HG03558 (cell line): ENCODE results near the gene TMCO4.

Experiments
- ATAC-seq: cut with Tn5 transposase; IDR thresholded peaks from one replicate; pipeline ENCODE4 v1.9.1; 2021; ENCODE audit warnings: moderate number of reproducible peaks; ENCODE audit not compliant: unreplicated experiment; ENCODE audit errors: extremely low read depth

Gene TMCO4

DNA sequence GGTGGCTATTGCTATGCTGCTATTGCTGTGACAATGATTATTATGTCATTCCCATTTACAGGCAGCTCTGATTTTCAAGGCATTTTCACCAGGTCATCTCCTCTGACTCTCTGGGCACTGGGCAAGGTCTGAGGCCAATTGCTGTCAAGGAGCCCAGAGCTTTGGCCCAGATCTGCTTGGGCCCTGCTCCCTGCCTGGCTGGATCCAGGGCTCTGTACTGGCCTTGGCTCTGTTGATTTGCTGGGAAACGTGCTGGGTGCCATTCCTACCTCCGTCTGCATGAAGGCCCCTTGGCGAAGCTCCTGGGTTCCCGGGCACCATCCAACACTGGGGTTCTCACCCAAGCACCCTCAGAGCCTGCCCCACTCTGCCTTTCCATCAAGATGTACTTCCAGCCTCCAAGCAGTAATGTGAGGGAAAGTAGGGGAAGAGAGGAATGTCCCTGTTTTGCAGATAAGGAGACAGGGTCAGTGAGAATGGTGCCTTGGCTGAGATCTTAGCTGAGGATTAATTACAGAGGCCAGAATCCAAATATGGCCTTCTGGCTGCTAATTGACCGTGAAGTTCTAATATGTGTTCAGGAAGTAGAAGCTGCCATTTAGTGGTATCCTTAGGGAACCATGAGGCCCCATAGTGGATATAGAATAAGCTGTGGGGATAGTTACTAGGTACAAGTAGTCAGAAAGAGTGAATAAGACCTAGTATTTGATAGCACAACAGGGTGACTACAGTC is 71.1 kb downstream of the TMCO4 start:
- no peak for ATAC-seq

DNA sequence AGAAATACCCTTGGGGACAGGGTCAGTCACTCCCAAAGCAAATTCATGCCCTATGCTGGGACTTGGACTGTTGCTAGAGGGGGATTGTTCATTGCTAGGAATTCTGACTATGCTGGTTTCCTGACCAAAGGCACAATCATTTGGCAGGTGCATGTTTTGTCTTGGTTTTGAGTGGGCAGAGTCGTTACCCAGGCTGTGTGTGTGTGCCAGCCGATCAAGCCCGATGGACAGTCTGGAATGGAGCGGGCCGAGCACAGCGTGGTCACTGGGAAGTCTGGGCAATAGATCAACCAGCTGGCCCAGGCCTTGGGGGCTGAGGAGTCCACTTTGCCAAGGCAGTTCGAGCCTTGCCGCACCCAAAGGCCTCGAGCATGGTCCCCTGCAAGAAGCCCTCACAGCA is 74.1 kb downstream of the TMCO4 start:
- ATAC-seq: no peak

DNA sequence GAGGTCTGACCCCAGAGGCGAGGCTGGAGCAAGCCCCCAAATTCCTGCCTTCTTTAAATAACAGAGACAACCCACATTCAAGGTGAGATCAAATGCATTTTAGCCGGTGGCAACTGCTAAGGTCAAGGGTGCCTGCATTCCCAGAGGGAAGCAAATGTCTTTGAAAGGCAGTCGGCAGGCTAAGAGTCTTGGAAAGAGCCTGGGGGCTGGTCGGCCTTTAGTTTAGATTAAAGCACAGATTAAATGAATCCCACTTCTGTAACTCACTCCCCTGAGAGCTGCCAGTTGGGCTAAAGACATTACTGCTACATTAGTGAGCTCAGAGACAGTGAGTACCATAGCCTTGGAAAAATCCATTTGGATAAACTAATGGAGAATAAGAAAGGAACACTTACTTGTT is 75.8 kb downstream of the TMCO4 start:
- ATAC-seq: no peak

DNA sequence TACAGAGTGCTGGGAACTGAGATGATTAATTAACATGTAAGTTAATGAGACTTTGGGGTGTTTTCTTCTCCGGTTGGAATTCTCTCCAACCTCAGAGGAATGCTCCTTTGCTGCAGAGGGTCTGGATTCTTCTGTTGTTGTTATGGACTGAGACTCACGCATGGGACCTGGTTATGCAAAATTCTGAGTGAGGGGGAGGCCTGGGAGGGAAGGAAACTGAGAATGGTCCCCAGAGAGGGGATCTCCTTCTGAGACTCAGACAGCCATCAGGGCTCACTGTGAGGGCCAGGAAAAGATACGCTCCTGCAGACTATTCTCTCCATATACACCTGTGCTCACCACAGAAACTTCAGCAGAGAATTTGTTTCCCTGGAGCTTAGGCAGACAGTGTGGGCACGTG is 78.7 kb downstream of the TMCO4 start:
- no peak for ATAC-seq

DNA sequence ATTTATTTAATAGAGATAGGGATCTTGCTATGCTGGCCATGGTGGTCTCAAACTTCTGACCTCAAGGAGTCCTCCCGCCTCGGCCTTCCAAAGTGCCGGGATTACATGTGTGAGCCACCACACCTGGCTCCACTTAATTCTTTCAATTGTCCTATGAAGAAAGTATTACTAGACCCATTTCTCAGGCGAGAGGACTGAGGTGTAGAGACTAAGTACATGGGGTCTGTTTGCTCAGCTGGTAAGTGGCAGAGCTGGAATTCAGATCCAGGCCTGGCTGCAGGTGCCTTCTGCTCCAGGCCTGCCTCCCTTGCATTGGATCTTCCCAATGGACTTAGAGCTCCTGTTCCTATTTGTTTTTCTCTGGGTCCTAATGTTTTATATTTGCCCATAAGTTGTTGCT is 79.5 kb downstream of the TMCO4 start:
- ATAC-seq: no peak

DNA sequence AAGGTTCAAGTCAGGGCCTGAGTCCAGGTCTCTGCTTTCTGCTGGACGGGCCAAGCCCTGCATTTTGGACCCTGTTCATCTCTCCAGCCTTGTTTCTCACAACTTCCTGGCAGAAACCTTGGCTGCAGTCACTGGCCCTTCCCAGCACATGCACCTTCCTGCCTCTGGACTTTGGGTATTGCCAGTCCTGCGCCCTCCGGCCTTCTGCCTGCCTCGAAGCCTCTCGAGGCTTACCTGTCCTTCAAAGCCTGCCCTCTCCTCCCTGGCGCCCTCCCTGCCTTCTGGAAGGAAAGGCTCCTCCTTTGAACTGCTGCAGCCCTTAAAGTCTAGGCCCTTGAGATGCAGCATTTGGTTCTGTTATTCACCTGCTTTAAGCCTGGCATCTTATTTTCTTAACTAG is 82.2 kb downstream of the TMCO4 start:
- no peak for ATAC-seq

DNA sequence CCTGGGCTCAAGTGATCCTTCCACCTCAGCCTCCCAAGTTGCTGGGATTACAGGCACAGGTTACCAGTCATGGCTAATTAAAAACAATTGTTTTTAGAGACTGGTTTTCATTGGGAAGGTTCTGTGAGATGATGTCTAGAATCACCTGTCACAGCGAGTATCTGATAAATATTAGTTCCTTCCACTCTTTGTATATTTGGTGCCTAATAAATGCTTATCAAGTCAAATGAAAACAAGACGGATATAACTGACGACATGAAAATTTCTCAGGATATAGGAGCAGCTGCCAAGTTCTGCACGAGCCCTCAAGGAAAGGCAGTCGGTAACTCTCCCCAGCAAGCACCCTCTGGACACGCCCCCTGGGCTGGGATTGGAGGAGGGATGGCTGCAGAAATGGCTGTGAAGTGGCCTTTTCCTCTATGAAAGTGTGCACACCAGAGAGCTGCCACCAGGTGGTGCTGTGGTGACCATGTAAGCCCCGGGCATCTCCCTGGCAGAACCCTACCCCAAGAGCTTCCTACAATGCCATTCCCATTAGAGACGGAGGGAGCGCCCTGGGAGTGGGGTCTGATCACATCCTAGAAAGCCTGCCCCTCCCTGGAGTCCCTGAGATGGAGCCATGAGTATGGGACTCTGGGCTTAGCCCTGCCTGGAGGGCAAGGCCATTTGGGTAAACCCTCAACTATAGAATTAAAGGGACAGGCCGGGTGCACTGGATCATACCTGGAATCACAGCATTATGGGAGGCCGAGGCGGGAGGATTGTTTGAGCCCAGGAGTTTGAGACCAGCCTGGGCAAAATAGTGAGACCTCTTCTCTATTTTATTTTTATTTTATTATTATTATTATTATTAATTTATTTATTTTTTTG is 84.1 kb downstream of the TMCO4 start:
- no peak for ATAC-seq

DNA sequence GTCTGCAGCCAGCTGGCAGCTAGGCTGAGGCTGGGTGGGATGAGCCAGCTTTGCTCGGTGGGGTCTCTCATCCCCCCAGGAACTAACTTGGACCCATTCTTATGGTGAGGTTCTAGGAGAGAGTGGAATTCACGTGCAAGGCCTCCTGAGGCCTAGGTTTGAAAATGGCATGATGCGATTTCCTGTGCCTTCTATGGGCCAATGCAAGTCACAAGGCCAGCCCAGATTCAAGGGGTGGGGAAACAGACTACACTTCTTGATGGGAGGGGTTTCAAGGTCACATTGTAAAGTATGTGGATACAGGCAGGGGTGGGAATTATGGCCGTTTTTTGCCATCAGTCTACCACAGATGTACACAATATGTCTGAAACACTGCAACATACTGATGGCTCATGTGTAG is 86.8 kb downstream of the TMCO4 start:
- ATAC-seq: no peak

DNA sequence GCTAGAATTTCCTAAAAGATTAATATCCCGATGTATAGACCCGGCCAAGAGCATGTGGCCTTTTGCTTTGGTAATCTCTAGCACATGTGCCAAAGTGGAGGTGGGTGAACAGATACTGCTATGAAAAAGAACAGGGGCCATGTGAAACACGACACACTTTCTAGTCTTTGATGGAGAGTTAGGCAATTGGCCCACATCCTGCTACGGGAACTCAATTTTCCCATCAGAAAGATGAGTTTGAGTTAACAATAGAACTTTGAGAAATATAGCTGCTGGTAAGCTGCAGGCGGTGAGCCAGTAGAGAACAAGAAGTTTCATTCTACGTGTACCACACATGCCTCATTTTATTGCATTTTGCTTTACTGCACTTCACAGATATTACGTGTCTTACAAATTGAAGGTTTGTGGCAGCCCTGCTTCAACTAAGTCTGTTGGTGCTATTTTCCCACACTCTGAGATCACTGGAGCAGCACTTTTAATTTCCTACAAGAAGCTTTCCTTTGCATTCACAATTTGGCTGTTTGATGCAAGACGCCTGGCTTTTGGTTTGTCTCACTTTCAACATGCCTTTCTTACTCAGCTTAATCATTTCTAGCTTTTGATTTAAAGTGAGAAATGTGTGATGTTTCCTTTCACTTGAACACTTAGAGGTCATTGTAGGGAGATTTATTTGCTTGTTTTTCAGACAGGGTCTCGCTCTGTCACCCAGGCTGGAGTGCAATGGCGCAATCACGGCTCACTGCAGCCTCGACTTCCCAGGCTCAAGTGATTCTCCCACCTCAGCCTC is 88.7 kb downstream of the TMCO4 start:
- ATAC-seq: no peak

DNA sequence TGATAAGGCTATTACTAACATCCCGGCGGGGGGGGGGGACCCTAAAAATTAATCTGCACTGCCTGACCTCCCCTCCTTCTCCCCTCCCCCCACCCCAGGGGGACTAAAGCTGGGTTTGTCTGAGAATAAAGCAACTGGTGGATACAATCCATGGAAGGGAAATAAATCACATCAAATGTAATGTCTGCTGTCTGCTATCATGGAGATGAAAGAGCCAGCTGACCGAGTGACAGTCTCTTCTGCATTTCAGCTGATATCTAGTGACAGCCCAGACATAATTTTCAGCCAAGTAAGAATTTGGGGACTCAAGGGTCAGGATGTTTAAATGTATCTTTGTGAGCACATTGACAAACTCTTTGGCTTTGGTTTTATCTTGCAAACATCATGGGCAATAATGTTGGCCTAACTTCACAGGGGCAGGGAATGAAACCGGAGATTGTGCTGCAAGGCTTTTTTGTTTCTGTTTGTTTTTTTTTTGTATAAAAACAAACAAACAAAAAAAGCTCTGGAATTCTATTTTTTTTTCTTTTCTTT is 90.4 kb downstream of the TMCO4 start:
- no peak for ATAC-seq

DNA sequence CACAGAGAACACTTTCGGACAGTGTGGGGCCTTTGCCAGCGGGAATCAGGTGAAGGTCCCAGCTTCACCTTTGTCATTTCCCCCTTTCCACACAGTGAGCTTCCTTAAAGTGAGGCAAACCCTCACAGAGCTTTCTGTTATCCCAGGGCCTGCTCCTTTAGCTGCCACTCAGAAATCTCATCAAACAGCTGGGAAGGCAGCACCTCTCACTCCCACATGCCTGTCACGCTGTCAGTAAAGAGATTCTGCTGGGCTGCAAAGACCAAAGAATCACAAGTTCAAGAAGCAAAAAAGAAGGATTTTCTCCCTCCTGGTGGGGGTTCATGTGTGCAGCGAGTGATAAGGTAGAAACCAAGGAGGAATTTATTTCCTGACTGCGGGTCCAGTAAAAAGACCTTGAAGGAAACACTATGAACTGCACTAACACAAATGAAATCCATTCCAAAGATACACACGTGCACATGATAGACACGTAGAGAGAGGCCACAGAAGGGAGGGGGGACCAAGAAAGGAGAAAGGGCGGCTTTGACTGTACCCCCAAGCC is 91.1 kb downstream of the TMCO4 start:
- ATAC-seq: no peak

DNA sequence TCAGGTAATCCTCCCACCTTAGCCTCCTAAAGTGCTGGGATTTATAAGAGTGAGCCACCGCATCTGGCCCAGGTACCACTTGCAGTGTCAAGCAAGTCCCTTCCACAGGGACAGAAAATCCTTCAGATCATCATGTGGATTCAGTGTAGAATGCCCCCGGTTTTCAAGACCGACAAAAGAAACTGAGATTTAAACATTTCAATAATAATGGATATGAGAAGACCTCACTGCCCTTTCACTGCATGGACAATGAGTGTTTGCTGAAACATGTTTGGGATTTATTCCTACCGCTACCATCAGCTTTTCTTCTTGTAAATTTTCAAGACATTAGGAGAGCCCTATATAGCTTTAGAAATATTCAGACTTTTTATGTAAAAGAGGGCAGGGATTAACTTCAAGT is 93.6 kb downstream of the TMCO4 start:
- no peak for ATAC-seq

DNA sequence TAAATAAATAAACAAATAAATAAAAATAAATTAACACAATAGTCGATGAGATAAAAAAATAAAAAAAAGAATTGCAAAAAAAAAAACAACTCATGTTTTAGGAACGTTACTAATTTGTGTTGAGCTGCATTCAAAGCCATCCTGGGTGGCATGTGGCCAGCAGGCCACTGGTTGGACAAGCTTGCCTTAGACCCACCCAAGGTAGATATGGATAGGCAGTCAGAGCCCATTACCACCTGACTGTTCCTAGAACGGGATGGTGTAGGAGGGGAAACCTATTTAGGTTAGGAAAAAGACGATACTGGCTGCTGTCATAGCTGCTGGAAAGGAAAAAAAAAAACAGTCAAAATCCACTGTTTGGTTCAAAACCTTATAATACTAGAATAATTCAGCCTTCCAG is 94.3 kb downstream of the TMCO4 start:
- ATAC-seq: no peak

DNA sequence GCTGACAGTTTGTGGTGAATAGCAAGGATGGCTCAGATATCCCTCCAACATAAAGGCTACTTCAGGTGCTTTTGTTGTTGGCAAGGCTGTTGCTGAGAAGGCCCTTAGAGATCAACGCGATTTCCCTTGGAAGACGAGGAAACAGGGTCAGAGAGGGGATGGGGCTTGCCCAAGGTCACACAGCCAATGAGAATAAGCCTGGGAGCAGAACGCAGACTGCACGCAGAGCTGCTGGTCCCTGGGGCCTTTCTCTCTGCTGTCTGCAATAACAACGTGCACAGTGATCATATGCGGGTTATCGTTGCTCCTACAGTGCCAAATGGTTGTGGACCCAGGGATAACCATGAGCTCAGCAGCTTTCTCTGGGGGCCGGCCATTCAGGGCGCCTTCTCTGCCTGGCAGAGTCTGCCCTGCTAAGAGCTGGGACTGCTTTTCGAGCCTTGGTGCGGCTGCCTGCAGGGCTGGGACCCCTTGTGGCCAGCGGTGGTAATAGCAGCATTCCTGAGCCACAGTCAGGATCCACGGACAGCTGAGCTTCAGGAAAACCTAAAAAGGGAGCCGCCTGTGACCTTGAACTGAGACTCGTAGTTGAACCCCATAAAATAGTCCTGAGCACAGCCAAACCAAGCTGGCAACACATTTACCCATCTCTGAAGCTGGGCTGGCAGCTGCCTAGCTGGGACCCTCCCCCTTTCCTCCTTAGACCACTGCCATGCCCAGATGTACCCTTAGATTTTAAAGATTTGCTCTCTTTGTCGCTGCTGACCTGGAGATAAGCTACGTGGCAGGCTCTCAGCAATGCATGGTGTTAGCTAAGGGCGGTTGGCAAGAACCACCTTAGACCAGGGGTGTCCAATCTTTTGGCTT is 95.2 kb downstream of the TMCO4 start:
- no peak for ATAC-seq

DNA sequence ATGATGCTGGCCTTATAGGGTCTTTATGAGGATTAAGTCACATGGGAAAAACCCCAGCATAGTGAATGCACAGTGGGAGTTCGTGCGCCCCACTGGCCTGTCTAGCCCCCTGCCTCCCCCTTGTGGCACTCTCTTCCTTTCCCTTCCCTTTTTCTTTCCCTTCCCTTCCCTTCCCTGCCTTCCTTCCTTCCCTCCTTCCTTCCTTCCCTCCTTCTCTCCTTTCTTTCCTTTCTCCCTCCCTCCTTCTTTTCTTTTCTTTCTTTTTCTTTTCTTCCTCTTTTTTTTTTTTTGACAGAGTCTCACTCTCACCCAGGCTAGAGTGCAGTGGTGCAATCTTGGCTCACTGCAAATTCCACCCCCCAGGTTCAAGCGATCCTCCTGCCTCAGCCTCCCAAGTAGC is 96.4 kb downstream of the TMCO4 start:
- ATAC-seq: no peak

DNA sequence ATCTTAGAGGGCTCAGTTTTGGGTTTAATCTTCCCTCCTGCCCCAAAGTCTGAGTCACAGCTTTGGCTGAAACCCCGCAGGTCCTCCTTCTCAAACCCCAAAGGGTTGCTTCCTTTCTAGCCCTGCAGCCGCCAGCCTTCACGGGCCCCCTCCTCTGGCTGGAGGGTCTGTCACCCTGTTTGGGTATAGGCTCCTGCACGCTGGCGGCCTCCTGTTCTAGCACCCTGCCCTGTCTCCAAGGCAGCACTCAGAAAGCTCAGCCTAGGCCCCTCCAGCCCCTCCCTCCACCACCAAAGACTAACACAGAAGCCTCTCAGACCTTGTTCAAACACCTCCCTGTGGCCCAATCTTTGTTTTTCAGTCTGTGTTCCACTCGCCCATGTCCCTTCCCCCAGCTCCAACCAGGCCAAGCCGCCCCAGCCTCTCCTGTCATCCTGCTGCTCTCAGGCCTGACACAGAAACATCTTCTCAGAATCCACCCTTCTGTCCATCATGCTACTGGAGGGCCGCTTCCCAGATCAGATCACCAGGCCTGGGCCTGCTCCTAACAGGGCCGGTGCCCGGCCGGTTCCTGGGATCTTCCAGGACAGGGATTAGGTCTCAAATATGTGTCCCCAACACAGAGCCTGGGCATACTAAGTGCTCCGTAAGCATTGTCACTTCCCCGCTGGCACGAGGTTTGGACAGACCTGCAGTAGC is 99.5 kb downstream of the TMCO4 start:
- no peak for ATAC-seq

DNA sequence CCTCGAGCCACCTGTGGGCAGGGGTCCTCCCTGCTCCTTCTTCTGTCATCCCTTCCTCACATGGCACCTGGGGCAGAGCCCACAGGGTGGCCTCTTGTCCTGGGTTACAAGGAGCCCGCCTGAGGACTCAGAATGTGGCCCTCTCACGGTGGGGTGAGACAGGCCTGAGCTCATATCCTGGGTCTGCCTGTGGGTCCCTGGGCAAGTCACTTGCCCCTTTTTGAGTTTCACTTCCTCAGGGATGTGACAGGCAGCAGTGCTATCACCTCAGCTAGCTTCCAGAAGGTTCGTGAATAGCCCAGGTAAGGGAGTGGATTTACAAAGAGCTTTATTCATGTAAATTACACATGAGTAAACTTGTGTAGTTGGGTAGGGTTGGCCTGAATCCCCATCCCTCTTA is 101.5 kb downstream of the TMCO4 start:
- ATAC-seq: no peak

DNA sequence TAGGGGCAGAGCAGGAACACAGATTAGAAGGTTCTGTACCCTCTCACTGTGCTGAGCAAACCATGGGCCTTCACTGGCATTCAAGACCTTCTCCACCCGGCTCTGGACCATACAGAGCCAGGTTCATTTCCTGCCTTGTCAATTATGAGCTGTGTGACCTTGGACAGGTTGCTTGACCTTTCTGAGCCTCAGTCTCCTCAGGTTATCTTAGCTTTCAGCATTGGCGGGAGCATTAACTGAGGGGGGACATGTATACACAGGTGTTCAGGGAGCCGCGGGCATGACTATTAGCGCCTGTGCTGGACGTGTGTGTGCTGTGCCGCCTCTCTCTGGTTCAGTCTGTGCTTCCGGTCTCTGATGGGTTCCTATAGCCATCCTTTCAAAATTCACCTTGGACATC is 102.9 kb downstream of the TMCO4 start:
- ATAC-seq: no peak

DNA sequence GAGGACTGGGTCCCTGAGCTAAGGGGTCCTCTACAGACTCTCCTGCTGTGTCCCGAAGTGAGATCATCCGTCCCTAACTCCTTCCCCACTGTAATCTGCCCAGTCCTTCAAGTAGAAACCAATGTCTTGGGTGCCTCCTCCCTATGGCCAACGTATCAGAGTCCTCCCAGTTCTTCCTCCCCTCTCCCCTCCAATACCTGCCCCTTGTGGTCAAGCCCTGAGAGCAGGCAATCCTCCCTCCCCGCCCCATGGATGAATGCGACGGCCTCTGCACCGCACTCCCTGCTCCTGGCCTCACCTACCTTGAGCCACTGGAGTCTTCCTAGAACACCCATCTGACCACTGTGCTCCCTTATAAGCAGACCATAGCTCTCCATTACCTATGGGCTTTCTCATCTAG is 103.9 kb downstream of the TMCO4 start:
- ATAC-seq: no peak
